ENCODE measurements around the gene LY86.

Gene LY86

GRCh38 chr6:6688283-6688682, 99.8 kb downstream of the LY86 start:
- peaks cover 19% of the 10 kb centered on the region for H3K4me1 ChIP-seq (ENCODE audit: control insufficient read depth, insufficient read depth, low read length)
- H3K9ac ChIP-seq (ENCODE audit: low read length), result no peak overlapping the region
- H3K36me3 ChIP-seq (ENCODE audit: control insufficient read depth, insufficient read depth, low read length, severe bottlenecking), result no peaks in the 10 kb centered on the region
- no peaks in the 10 kb centered on the region for H3K9me3 ChIP-seq (ENCODE audit: control insufficient read depth, low read length)
- no peaks in the 10 kb centered on the region for H3K27me3 ChIP-seq (replicated peaks; ENCODE audit: control insufficient read depth, insufficient read depth, low read length)
- no peak overlapping the region for H3K4me3 ChIP-seq (ENCODE audit: low read length)
- no peak for DNase-seq (ENCODE audit: low read depth)

DNA sequence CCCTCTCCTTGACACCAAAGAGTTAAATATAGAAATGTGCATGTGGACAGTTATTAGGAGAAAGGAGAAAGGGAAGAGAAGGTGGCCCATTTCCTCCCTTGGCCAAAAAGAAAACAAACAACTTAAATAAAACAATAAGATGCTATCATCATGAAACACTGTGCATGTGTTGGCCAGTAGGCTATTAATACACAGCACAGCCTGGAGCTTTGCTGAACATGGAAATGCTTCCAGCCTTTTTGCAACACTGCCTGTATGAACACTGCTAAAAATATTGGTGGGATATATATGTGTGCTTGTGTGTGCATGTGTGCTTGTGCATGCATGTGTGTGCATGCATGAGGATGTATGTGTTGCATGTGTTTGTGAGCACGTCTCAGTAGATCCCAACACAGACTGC, 100.4 kb downstream of the LY86 start:
- Histone ChIP-seq H3K9me3 (ENCODE audit: control insufficient read depth, low read length) (no peaks in the 10 kb centered on the region), H3K4me1 (ENCODE audit: control insufficient read depth, insufficient read depth, low read length) (peaks cover 19% of the 10 kb centered on the region), H3K9ac (ENCODE audit: low read length) (no peak overlapping the region), H3K27me3 (replicated peaks; ENCODE audit: control insufficient read depth, insufficient read depth, low read length) (no peaks in the 10 kb centered on the region), H3K4me3 (ENCODE audit: low read length) (no peak overlapping the region), H3K36me3 (ENCODE audit: control insufficient read depth, insufficient read depth, low read length, severe bottlenecking) (no peaks in the 10 kb centered on the region)
- no peak for DNase-seq (ENCODE audit: low read depth)

DNA sequence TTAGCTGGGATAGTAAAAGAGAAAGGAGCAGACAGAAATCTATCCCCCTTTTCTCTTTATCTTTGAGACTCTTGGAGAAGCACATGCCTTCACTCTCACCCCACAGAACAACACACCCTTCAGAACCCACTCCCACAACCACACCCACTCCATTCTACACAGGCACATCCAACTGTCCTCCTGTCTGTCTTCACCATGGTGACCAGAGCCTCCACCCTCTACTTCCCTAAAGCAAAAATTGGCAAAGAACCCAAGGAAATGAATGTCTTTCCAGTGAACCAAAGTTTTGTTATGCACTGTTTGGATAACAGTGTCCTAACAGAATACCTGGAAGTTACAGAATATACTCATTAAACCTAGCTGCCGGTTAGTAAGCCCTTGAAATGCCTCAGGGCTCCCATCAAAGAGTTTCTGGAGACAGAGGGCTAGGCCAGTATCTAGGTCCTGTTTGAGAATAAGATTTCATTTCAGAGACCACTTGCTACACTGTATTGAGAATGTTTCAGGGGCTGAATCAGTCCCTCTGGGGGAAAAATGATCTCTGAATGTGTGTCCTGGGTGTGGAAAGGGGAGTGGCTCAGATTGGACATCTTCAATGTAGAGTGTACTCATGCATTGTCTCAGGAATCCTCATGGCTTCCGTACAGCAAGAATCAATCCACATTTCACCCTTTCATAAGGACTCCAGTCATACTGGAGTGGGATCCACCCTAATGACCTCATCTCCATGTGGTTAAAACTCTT, 101.1 kb downstream of the LY86 start:
- H3K9me3 ChIP-seq (ENCODE audit: control insufficient read depth, low read length), result no peaks in the 10 kb centered on the region
- no peak overlapping the region for H3K9ac ChIP-seq (ENCODE audit: low read length)
- DNase-seq (ENCODE audit: low read depth), result no peak
- no peaks in the 10 kb centered on the region for H3K36me3 ChIP-seq (ENCODE audit: control insufficient read depth, insufficient read depth, low read length, severe bottlenecking)
- H3K4me1 ChIP-seq (ENCODE audit: control insufficient read depth, insufficient read depth, low read length), result peaks cover 19% of the 10 kb centered on the region
- H3K27me3 ChIP-seq (replicated peaks; ENCODE audit: control insufficient read depth, insufficient read depth, low read length), result no peaks in the 10 kb centered on the region
- no peak overlapping the region for H3K4me3 ChIP-seq (ENCODE audit: low read length)

GRCh38 chr6:6690144-6690483, 101.6 kb downstream of the LY86 start:
- no peaks in the 10 kb centered on the region for H3K27me3 ChIP-seq (replicated peaks; ENCODE audit: control insufficient read depth, insufficient read depth, low read length)
- peaks cover 22% of the 10 kb centered on the region for H3K4me1 ChIP-seq (ENCODE audit: control insufficient read depth, insufficient read depth, low read length)
- no peaks in the 10 kb centered on the region for H3K36me3 ChIP-seq (ENCODE audit: control insufficient read depth, insufficient read depth, low read length, severe bottlenecking)
- no peak for DNase-seq (ENCODE audit: low read depth)
- no peak overlapping the region for H3K9ac ChIP-seq (ENCODE audit: low read length)
- H3K4me3 ChIP-seq (ENCODE audit: low read length), result no peak overlapping the region
- H3K9me3 ChIP-seq (ENCODE audit: control insufficient read depth, low read length), result no peaks in the 10 kb centered on the region

GRCh38 chr6:6694368-6694780, 105.9 kb downstream of the LY86 start:
- DNase-seq (ENCODE audit: low read depth), result no peak
- H3K27me3 ChIP-seq (replicated peaks; ENCODE audit: control insufficient read depth, insufficient read depth, low read length), result no peaks in the 10 kb centered on the region

GRCh38 chr6:6694825-6695624, 106.5 kb downstream of the LY86 start:
- Histone ChIP-seq H3K27me3 (replicated peaks; ENCODE audit: control insufficient read depth, insufficient read depth, low read length) (no peaks in the 10 kb centered on the region), H3K36me3 (ENCODE audit: control insufficient read depth, insufficient read depth, low read length, severe bottlenecking) (no peaks in the 10 kb centered on the region), H3K4me1 (ENCODE audit: control insufficient read depth, insufficient read depth, low read length) (peaks cover 36% of the 10 kb centered on the region), H3K4me3 (ENCODE audit: low read length) (no peak overlapping the region), H3K9ac (ENCODE audit: low read length) (no peak overlapping the region), H3K9me3 (ENCODE audit: control insufficient read depth, low read length) (no peaks in the 10 kb centered on the region)
- DNase-seq (ENCODE audit: low read depth), result no peak

More at GRCh38 chr6:6694368-6694780, 105.9 kb downstream of the LY86 start:
- H3K9me3 ChIP-seq (ENCODE audit: control insufficient read depth, low read length), result no peaks in the 10 kb centered on the region
- no peaks in the 10 kb centered on the region for H3K36me3 ChIP-seq (ENCODE audit: control insufficient read depth, insufficient read depth, low read length, severe bottlenecking)
- peaks cover 36% of the 10 kb centered on the region for H3K4me1 ChIP-seq (ENCODE audit: control insufficient read depth, insufficient read depth, low read length)
- no peak overlapping the region for H3K4me3 ChIP-seq (ENCODE audit: low read length)
- no peak overlapping the region for H3K9ac ChIP-seq (ENCODE audit: low read length)

- H3K36me3 ChIP-seq (ENCODE audit: control insufficient read depth, insufficient read depth, low read length, severe bottlenecking), result no peaks in the 10 kb centered on the region
- H3K4me3 ChIP-seq (ENCODE audit: low read length), result no peak overlapping the region
- H3K27me3 ChIP-seq (replicated peaks; ENCODE audit: control insufficient read depth, insufficient read depth, low read length), result no peaks in the 10 kb centered on the region
- H3K4me1 ChIP-seq (ENCODE audit: control insufficient read depth, insufficient read depth, low read length), result peaks cover 42% of the 10 kb centered on the region
- no peak overlapping the region for H3K9ac ChIP-seq (ENCODE audit: low read length)
- no peak for DNase-seq (ENCODE audit: low read depth)
- H3K9me3 ChIP-seq (ENCODE audit: control insufficient read depth, low read length), result no peaks in the 10 kb centered on the region
These were observed 107.2 kb downstream of the LY86 start for GRCh38 chr6:6695625-6696276.

DNA sequence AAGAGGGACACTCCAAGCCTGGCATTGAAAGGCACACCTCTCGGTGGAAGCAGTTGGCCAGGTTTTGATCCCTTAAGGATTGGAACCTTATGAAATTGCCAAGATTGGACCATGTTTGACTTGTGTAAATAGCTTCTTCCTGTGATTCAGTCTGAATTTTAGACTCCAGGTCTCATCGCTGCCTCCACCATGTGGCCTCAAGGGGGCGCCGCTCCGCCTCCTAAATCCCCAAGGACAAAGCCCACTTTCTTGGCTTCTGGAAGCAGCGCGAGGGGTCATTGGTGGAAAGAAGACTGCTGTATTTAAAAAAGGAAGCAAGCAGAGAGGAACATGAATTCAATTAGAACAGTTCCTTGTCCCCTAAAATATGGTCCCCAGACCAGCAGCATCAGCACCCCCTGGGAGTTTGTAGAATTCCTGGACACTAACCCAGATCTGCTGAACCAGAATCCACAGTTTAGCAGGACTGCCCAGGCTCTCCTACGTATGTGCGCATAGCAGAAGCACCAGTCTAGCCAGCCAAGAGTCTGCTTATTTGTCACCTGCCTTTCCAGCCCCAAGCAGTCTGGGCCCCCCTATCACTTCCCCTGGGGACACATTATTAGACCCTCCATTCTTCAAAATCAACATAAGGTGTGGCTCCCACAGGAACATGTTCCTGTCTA, 108.5 kb downstream of the LY86 start:
- no peaks in the 10 kb centered on the region for H3K9me3 ChIP-seq (ENCODE audit: control insufficient read depth, low read length)
- no peaks in the 10 kb centered on the region for H3K36me3 ChIP-seq (ENCODE audit: control insufficient read depth, insufficient read depth, low read length, severe bottlenecking)
- DNase-seq (ENCODE audit: low read depth), result peak; percentile 24
- H3K9ac ChIP-seq (ENCODE audit: low read length), result no peak overlapping the region
- no peaks in the 10 kb centered on the region for H3K27me3 ChIP-seq (replicated peaks; ENCODE audit: control insufficient read depth, insufficient read depth, low read length)
- H3K4me1 ChIP-seq (ENCODE audit: control insufficient read depth, insufficient read depth, low read length), result peaks cover 51% of the 10 kb centered on the region
- H3K4me3 ChIP-seq (ENCODE audit: low read length), result no peak overlapping the region

GRCh38 chr6:6697620-6698019, 109.1 kb downstream of the LY86 start:
- H3K9ac ChIP-seq (ENCODE audit: low read length), result no peak overlapping the region
- H3K4me3 ChIP-seq (ENCODE audit: low read length), result no peak overlapping the region
- H3K9me3 ChIP-seq (ENCODE audit: control insufficient read depth, low read length), result no peaks in the 10 kb centered on the region
- no peak for DNase-seq (ENCODE audit: low read depth)
- H3K36me3 ChIP-seq (ENCODE audit: control insufficient read depth, insufficient read depth, low read length, severe bottlenecking), result no peaks in the 10 kb centered on the region
- peaks cover 51% of the 10 kb centered on the region for H3K4me1 ChIP-seq (ENCODE audit: control insufficient read depth, insufficient read depth, low read length)
- no peaks in the 10 kb centered on the region for H3K27me3 ChIP-seq (replicated peaks; ENCODE audit: control insufficient read depth, insufficient read depth, low read length)

DNA sequence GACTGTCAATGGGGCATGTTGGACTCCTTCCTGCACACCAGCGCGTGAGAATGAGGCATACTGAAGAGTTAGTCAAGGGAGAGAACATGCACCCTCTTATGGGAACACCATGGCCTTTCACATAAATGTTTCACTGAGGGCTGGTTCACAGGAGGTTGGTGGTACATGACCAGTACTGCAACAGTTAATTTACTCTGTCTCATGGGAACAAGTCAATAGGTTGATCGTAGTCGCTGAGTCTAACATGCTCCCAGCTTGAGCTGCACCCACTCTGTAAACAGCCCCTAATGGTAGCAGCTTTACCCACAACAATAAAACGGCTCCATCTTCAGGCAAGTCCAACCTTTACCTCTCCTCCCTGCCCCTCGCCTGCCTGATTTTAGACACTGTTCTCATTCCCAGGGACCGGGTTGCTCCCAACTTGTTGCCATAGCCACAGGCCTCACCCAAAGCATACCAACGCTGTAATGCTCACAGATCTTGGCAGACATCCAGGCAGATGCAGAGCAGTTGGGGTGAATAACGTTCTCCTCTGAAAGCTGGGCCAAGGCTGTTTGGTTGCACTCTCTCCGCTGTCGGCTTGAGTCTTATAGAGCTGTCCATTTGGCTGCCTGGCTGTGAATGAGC, 111.3 kb downstream of the LY86 start:
- H3K36me3 ChIP-seq (ENCODE audit: control insufficient read depth, insufficient read depth, low read length, severe bottlenecking), result no peaks in the 10 kb centered on the region
- DNase-seq (ENCODE audit: low read depth), result peak; percentile 92
- peak overlapping the region; percentile 27 for H3K9ac ChIP-seq (ENCODE audit: low read length)
- H3K9me3 ChIP-seq (ENCODE audit: control insufficient read depth, low read length), result no peaks in the 10 kb centered on the region
- no peaks in the 10 kb centered on the region for H3K27me3 ChIP-seq (replicated peaks; ENCODE audit: control insufficient read depth, insufficient read depth, low read length)
- peaks cover 50% of the 10 kb centered on the region for H3K4me1 ChIP-seq (ENCODE audit: control insufficient read depth, insufficient read depth, low read length)
- H3K4me3 ChIP-seq (ENCODE audit: low read length), result peak overlapping the region; percentile 50

All from adipocyte (in vitro differentiated cells).